Cardiac septum (tissue), 1 donor: Measurements from ENCODE around the gene LHB. TPM values are rescaled to one million over a fixed set of nuclear protein-coding genes. Genes with fewer than 3 reads are reported as not detected.

Experiments used
- microRNA-seq: library from miRNA; unstranded; fragments of <30 nt; microRNA quantifications from one replicate; pipeline ENCODE4 v1.2.0, GENCODE V29; 2020
- total RNA-seq: library from RNA; stranded (reverse); fragmentation: NEBNext Ultra II Directional; extraction: Animal tissue kit (Norgen Biotek cat#: 25700); gene quantifications from one replicate; pipeline ENCODE4 v1.2.1, GENCODE V29; 2021
- donor health status: DM: no; HTN: no; CAD: no.

The LHB gene
- total RNA-seq, 1 donor from 2014 or later: not detected

Small RNA genes within 50 kb of the gene (microRNA-seq; reads per million reads assigned to microRNA genes)
- gene MIR6798: not detected

Other genes with a start within 250 kb of the LHB start
- gene BCAT2, start 206.1 kb downstream of the LHB start, total RNA-seq: 48.9 TPM
- gene HSD17B14, start 180.6 kb downstream of the LHB start, total RNA-seq: 1.9 TPM
- 106 TPM for gene PLEKHA4, start 148.5 kb downstream of the LHB start, total RNA-seq
- gene PPP1R15A, start 144.7 kb downstream of the LHB start, total RNA-seq: 87.0 TPM
- 0.67 TPM for gene TULP2, start 118.3 kb downstream of the LHB start, total RNA-seq
- 276 TPM for gene NUCB1, start 116.8 kb downstream of the LHB start, total RNA-seq
- gene DHDH, start 83.4 kb downstream of the LHB start, total RNA-seq: not detected
- gene BAX, start 62.2 kb downstream of the LHB start, total RNA-seq: 25.6 TPM
- 827 TPM for gene FTL, start 51.8 kb downstream of the LHB start, total RNA-seq
- gene GYS1, start 23.8 kb downstream of the LHB start, total RNA-seq: 175 TPM
- 39.2 TPM for gene RUVBL2, start 23.2 kb downstream of the LHB start, total RNA-seq
- gene CGB3, start 7.2 kb upstream of the LHB start, total RNA-seq: not detected
- not detected for gene CGB2, start 14.8 kb upstream of the LHB start, total RNA-seq
- not detected for gene CGB1, start 19.8 kb upstream of the LHB start, total RNA-seq
- gene CGB5, start 26.8 kb upstream of the LHB start, total RNA-seq: not detected
- not detected for gene CGB8, start 32.0 kb upstream of the LHB start, total RNA-seq
- not detected for gene CGB7, start 40.7 kb upstream of the LHB start, total RNA-seq
- not detected for gene NTF4, start 47.7 kb upstream of the LHB start, total RNA-seq
- 0.27 TPM for gene KCNA7, start 55.6 kb upstream of the LHB start, total RNA-seq
- gene SNRNP70, start 68.4 kb upstream of the LHB start, total RNA-seq: 137 TPM
- gene LIN7B, start 97.3 kb upstream of the LHB start, total RNA-seq: 24.7 TPM
- gene C19orf73, start 102.1 kb upstream of the LHB start, total RNA-seq: 1.0 TPM
- gene PPFIA3, start 102.5 kb upstream of the LHB start, total RNA-seq: 10.1 TPM
- gene HRC, start 138.3 kb upstream of the LHB start, total RNA-seq: 907 TPM
- 44.1 TPM for gene TRPM4, start 140.7 kb upstream of the LHB start, total RNA-seq